CD4-positive, alpha-beta T cell treated with Interferon gamma for 1 hour (primary cell): ENCODE measurements around the gene TAOK1.
"Not testable (repeated sequence)": the region's sequence is repeated elsewhere in the genome, so short reads cannot be mapped to it uniquely, and the experiment has no call there.

Experiments
- DNase-seq: peaks from one replicate; pipeline ENCODE4 v3.0.0-alpha.2; 2020

TAOK1 gene

GRCh38 chr17:29449865-29450671, 59.9 kb downstream of the TAOK1 start:
- DNase-seq: no peak

DNA sequence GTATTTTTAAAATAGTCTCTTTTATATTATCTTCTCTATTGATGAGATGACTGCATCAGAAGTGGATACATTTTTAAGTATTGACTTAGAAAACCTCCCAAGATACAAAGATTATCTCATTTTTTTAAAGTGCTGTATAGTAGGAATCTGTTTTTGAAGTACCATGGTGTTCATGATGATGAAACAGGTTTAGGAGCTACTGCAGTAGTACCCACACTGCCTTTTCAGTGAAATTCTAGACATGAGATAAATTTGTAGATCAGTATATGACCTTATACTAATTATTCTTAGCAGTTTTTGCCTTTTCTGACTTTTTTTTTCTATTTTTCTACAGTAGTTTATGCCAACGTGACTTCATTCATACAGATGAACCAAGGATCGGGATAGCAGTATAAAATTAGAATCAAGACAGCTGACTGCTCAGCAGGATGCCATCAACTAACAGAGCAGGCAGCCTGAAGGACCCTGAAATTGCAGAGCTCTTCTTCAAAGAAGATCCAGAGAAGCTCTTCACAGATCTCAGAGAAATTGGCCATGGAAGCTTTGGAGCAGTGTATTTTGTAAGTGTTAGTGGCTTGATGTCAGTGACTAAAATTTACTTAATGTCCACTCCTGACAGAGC, 61.1 kb downstream of the TAOK1 start:
- no peak for DNase-seq

DNA sequence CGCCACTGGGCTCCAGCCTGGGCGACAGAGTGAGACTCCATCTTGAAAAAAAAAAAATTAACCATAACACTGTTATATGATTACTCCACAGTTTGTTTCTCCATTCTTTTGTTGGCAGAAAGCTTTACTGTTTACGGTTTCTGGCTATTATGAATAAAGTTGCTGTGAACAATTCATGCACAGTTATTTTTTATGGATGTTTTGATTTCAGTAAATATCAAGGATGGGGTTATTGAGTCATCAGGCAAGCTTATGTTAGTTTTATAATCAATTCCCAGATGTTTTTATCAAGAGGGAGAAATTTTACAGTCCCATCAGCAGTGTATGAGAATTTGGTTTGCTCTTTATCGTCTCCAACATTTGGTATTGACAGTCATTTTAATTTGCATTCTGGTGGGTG, 67.9 kb downstream of the TAOK1 start:
- DNase-seq: no peak

DNA sequence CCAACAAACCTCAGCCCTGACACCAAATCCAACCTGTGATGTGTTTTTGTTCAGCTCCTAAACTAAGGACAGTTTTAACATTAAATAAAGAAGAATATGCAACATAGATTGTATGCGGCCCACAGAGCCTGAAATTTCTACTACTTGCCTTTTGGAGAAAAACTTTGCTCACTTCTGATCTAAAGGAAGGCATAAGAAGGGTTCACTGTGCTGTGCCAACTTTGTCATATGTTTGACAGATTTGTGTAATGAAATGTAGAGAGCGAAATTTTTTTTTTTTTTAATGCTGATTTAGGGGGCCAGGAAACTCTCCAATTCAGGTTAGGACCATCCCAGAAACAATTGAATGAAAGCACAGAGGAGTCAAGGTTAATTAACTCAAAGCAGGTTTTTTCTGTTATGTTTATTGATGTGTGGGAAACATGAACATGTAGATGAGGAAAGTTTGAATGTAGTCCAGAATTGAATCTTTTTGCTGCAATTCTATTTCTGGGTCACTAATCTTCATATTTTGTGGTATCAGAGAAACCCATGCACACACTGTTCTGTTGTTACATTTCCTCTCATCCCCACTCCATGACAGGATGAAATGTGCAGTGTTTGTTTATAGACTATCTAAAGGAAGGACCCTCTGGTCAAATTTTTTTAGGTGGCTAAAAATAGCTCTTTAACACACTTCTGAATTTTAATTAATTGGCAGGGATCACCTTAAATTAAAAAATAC, 71.5 kb downstream of the TAOK1 start:
- DNase-seq: no peak

DNA sequence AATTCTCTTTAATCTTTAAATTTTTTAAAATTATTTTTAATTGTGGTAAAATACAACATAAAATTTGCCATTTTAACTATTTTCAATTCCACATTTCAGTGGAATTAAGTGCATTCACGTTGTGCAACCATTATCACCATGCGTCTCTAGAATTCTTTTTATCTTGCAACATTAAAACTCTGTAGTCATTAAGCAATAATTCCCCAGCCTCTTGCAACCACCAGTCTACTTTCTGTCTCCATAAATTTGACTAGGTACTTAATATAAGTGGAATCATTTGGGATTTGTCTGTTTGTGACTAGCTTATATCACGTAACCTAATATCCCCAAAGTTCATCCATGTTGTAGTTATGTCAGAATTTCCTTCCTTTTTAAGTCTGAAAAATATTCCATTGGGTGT, 79.1 kb downstream of the TAOK1 start:
- DNase-seq: no peak

DNA sequence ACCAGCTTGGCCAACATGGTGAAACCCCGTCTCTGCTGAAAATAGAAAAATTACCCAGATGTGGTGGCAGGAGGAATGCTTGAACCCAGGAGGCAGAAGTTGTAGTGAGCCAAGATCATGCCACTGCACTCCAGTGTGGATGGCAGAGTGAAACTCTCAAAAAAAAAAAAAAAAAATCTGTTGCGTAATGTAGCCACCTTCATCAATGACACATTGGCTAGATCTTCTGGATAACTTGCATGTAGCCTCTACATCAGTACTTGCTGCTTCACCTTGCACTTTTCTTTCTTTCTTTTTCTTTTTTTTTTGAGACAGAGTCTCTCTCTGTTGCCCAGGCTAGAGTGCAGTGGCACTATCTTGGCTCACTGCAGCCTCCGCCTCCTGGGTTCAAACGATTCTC, 83.3 kb downstream of the TAOK1 start:
- not testable (repeated sequence) for DNase-seq

- DNase-seq: no peak
Observed at GRCh38 chr17:29474297-29474696, 84.1 kb downstream of the TAOK1 start.

DNA sequence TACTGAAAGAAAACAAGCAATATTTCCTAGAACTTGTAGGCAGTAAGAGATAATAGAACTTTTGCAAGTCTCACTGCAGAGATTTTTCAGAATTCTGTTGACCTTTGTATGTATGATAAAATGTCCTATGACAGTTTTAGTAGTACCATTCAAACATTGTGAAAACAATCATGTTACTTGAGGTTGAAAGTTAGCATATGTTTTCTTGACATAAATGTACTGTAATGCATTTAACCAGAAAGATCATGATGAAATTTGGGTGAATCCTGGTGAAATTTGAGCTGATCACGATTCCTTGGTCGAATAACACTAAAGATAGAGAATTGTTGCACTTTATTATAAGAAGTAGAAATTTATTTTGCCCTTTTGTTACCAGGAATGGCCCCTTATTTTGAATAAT, 85.7 kb downstream of the TAOK1 start:
- no peak for DNase-seq

DNA sequence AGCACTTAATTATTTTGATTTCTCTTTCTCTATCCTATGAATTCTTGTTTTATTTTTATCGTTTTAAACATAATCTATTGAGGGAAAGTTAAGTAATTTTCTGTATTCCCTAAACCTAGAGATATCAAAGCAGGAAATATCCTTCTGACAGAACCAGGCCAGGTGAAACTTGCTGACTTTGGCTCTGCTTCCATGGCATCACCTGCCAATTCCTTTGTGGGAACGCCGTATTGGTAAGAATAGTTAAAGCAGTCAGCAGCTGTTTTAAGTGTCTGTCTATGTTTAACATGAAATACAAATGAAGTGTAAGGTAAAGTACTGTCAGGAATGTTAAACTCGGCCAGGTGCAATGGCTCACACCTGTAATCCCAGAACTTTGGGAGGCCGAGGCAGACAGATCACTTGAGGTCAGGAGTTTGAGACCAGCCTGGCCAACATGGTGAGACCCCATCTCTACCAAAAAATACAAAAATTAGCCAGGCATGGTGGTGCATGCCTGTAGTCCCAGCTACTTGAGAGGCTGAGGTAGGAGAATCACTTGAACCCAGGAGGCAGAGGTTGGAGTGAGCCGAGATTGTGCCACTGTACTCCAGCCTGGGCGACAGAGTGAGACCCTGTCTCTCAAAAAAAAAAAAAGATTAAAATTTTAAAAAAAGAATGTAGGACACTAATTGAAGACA, 90.2 kb downstream of the TAOK1 start:
- DNase-seq: not testable (repeated sequence)

GRCh38 chr17:29483503-29483902, 93.3 kb downstream of the TAOK1 start:
- DNase-seq: no peak

GRCh38 chr17:29495011-29495410, 104.8 kb downstream of the TAOK1 start:
- DNase-seq: no peak

- DNase-seq: no peak
Observed at GRCh38 chr17:29504711-29505110, 114.5 kb downstream of the TAOK1 start.

DNA sequence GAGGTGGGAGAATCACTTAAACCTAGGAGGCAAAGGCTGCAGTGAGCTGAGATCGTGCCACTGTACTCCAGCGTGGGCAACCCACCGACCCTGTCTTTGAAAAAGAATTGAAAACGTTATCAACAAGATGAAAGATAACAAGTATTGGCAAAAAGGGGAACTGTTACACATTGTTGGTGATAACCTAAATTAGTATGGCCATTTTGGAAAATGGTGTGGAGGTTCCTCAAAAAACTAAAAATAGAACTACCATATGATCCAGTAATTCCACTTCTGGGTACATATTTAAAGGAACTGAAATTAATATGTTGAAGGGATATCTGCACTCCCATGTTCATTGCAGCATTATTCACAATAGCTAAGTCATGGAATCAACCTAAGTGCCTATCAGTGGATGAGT, 115.7 kb downstream of the TAOK1 start:
- no peak for DNase-seq

GRCh38 chr17:29510953-29511352, 120.8 kb downstream of the TAOK1 start:
- DNase-seq: no peak

GRCh38 chr17:29514792-29515191, 124.6 kb downstream of the TAOK1 start:
- DNase-seq: no peak

- no peak for DNase-seq
Observed at GRCh38 chr17:29518359-29518758, 128.2 kb downstream of the TAOK1 start.

DNA sequence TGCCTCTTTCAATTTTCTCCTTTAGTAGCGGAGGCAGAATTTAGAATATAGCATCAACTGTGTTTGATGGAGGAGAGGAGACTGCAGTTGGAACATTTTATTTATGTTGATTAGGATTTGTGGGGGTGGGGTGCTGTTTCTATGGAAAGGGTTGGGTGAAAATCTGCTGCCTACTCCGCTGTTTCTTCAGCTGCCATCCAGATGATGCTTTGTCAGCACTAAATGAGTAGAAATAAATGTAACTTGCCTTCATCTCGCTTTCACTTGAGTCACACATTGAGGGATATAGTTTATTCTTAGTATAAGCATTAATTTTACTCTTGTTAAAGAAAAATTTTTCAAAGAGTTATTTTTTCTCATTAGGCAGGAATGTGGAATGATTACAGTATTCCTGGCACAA, 134.5 kb downstream of the TAOK1 start:
- DNase-seq: no peak

DNA sequence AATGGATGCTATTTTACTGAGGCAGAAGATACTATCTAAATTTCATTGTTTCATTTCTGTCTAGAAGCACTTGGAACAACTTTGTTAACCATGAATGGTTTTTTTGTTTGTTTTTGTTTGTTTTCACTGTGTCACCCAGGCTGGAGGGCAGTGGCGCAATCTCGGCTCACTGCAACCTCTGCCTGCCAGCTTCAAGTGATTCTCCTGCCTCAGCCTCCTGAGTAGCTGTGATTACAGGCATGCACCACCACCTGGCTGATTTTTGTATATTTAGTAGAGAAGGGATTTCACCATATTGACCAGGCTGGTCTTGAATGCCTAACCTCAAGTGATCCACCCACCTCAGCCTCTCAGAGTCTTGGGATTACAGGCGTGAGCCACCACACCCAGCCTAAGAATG, 136.2 kb downstream of the TAOK1 start:
- no peak for DNase-seq

DNA sequence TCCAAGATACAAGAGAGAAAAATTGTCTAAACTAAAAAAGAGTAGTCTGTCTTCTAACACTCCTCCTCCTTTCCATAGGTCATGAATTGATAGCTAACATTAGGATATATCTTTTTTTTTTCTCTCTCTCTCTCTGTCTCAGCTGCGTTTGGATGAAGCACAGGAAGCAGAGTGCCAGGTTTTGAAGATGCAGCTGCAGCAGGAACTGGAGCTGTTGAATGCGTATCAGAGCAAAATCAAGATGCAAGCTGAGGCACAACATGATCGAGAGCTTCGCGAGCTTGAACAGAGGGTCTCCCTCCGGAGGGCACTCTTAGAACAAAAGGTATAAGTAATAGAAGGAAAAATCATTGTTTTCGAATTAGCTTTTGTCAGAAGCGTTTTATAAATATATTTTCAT, 143.8 kb downstream of the TAOK1 start:
- no peak for DNase-seq

DNA sequence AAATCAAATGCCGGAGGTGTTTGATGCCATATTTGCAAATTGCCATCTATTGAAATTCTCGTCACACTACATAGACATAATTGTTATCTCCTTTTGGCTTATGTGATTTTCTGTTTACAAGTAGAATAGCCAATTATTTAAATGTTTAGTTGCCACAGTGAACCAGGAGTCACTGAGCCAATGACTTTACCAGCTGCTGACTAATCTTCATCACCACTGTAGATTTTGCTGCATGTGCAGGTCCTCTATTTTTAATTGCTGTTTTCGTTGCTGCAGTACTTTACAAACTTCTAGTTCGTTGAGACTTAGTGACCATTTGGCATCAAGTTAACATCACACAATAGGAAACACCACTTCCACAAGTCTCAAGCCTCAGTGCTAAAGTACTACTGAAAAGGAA, 153.9 kb downstream of the TAOK1 start:
- no peak for DNase-seq

DNA sequence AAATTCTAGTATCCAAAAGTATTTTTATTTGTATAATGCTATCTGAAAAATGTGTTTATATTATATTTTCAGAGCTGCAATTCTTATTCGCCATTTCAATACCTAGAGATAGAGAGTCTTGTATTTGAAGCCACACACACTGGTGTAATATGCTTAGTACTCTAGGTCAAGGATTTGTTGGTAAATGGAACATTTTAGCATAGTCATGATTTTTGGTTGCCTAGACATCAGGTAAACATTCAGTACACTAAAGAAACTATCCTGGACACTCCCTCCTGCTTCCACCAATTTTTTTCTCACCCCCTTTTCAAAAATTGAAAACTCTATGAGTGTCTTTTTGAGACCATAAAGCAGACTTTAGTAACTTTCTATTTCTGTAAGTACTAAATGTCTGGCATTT, 155.9 kb downstream of the TAOK1 start:
- DNase-seq: no peak

GRCh38 chr17:29546830-29547229, 156.7 kb downstream of the TAOK1 start:
- DNase-seq: no peak

DNA sequence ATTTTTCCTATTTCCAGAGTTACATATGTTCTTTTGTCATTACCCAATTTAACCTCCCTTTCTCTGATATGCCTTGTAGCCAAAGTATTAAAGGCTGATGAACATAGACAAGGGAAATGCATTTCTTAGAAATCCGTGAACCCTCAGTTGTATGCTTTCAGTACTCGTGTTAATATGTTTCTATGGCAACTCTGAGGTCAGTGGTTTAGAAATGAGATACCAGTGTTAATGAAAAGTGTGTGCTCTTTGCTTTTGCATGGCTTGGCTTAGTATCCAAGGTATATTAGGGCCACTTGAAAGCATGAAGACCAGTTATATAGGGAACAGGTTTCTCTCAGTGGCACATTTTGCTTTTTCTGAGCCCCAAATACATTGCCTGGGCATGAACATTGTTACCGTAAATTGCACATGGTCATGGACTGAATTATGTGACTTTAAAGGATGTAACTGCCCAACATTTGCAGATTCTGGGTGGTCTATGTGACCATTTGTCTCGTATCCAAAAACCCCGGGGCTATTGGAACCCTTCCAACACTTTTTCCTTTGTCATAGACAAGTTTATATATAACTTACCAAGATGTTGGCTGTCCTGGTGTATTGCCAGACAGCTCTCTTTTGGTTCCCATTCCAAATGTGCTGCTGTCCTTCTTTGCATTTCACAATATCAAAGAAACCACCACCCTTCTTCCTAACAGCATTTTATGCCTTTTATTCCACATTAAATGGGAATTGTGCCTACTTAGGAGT, 159.2 kb downstream of the TAOK1 start:
- DNase-seq: no peak
